K562 (cell line): ENCODE data around the gene DIRAS3. TPM values are rescaled to one million over a fixed set of nuclear protein-coding genes. Genes with fewer than 3 reads are reported as not detected.

Source experiments
- CTCF ChIP-seq, 3 experiments: IDR thresholded peaks in 2 of 3; conservative IDR thresholded peaks in 1 of 3; 2 replicates each; pipeline ENCODE4 v1.5.1; 2011 to 2012; ENCODE audit warnings: low read length in 3 of 3, mild to moderate bottlenecking in 3 of 3, control low read depth in 2 of 3, improper control_type of control experiment in 1 of 3, inconsistent platforms in 1 of 3, low read depth in 1 of 3, mixed read lengths in 1 of 3, moderate library complexity in 1 of 3; ENCODE audit not compliant: insufficient read depth in 2 of 3
- REST ChIP-seq, 2 experiments: fragments of 450-650 bp; formaldehyde crosslinking in 1 of 2; IDR thresholded peaks; 2 replicates each; pipeline versions ENCODE4 v1.4.0 to v1.6.1; 2014 to 2020; ENCODE audit warnings: mild to moderate bottlenecking in 2 of 2, borderline replicate concordance in 1 of 2, low read depth in 1 of 2
- polyA plus RNA-seq, 8 experiments: library from polyadenylated mRNA; depleted of rRNA in 4 of 8; stranded (reverse) in 5 of 8; unstranded in 3 of 8; fragments of >200 nt; fragmentation: Nextera tagmentation in 2 of 8; fragmentation: Illumina TruSeq in 1 of 8; extraction: Ambion mirVana in 2 of 8; extraction: Trizol in 1 of 8; gene quantifications; 2 replicates each; pipeline versions ENCODE4 v1.2.1 to v1.2.3, GENCODE V29; 2011 to 2014; ENCODE audit warnings: inconsistent platforms in 1 of 8, missing spikeins in 1 of 8
- total RNA-seq, 7 experiments: library from RNA; depleted of rRNA in 6 of 7; stranded (reverse); fragments of >200 nt in 6 of 7; fragmentation: Illumina TruSeq in 2 of 7; extraction: Trizol in 2 of 7; gene quantifications; 2 replicates each; pipeline versions ENCODE4 v1.2.1 to v1.2.3, GENCODE V29; 2011 to 2021; ENCODE audit warnings: low replicate concordance in 1 of 7

The DIRAS3 gene
- total and polyA plus RNA-seq, 9 of the 15 experiments (the other 6 are each of a cell fraction or from before 2014, with no cell fraction given) = 7.9 to 96.1 (median 41.7) TPM

- TF ChIP-seq CTCF (IDR thresholded peaks at IDR 0.05 in 2 of 3, conservative IDR thresholded peaks at IDR 0.05 in 1 of 3; ENCODE audit: insufficient read depth in 2 of 3, low read depth in 1 of 3, low read length in 3 of 3) (peak; percentile 30 to 44 (median 40); a peak in 5 of 6 replicates), REST (IDR thresholded peaks at IDR 0.05; ENCODE audit: borderline replicate concordance) (peak; percentile 28; the same call in 1 of the 2 replicates), REST (CRISPR knock-in tag; IDR thresholded peaks at IDR 0.05; ENCODE audit: low read depth) (no peak)
Measured at GRCh38 chr1:68051475-68051874, 1.0 kb upstream of the DIRAS3 start (continued).
